Endothelial cell of umbilical vein (primary cell): ENCODE measurements around the gene RIMKLB. TPM values are rescaled to one million over a fixed set of nuclear protein-coding genes. Genes with fewer than 3 reads are reported as not detected.

Source experiments
- BruUV-seq: library from RNA; stranded (reverse); fragments of 400-500 nt; replicated peaks from 2 replicates; lab custom pipeline; 2021; lab: Mats Ljungman, UMichigan
- CTCF ChIA-PET: fragments of 300-600, 350-600 bp; sonication (Branson Sonifier 250); formaldehyde crosslinking; loops from one replicate; lab custom pipeline; 2021; ENCODE audit warnings: antibody characterized with exemption, inconsistent platforms; lab: Charles Lee
- POLR2A ChIA-PET: fragments of 300-600, 350-600 bp; sonication (Branson Sonifier 250); formaldehyde crosslinking; loops from one replicate; lab custom pipeline; 2021; ENCODE audit warnings: antibody characterized with exemption, inconsistent platforms; lab: Charles Lee
- DNase-seq: peaks from one replicate; pipeline ENCODE4 v3.0.0-alpha.2; 2011; ENCODE audit warnings: low read depth, low spot score
- FAIRE-seq: peaks from 2 replicates; lab custom pipeline; 2011; peaks lifted over from hg19 to GRCh38; lab: Jason Lieb, UNC
- H2AFZ ChIP-seq: 2 replicates; pipeline ENCODE4 v1.6.0; 2012; ENCODE audit warnings: low read depth, low read length, control low read depth, inconsistent platforms
- H3K27ac ChIP-seq: 2 replicates; pipeline ENCODE4 v1.5.1; 2011; ENCODE audit warnings: low read depth, mild to moderate bottlenecking, control low read depth, low read length, moderate library complexity; ENCODE audit not compliant: insufficient read depth
- H3K27me3 ChIP-seq, 2 experiments: 2 replicates each; pipeline versions ENCODE4 v1.6.0 to v1.6.1; 2011; ENCODE audit warnings: low read length in 2 of 2, mixed read lengths in 1 of 2; ENCODE audit not compliant: control insufficient read depth in 2 of 2, insufficient read depth in 2 of 2
- H3K36me3 ChIP-seq, 2 experiments: 2 replicates in 1 of 2; 3 replicates in 1 of 2; pipeline ENCODE4 v1.5.1; 2011; ENCODE audit warnings: low read length in 2 of 2, mild to moderate bottlenecking in 1 of 2, moderate library complexity in 1 of 2; ENCODE audit not compliant: control insufficient read depth in 2 of 2, insufficient read depth in 2 of 2; ENCODE audit errors: extremely low read depth in 1 of 2
- H3K4me1 ChIP-seq: 3 replicates; pipeline ENCODE4 v1.5.1; 2011; ENCODE audit warnings: mild to moderate bottlenecking, low read length; ENCODE audit not compliant: control insufficient read depth, insufficient read depth; ENCODE audit errors: extremely low read depth
- H3K4me2 ChIP-seq: 2 replicates; pipeline ENCODE4 v1.6.1; 2011; ENCODE audit warnings: low read length, control low read depth, mixed read lengths; ENCODE audit not compliant: insufficient read depth
- H3K4me3 ChIP-seq, 3 experiments: fragments of 200-600 bp in 1 of 3; sonication (generic), shearing (Covaris generic) in 1 of 3; replicated peaks in 1 of 3; 2 replicates each; pipeline ENCODE4 v1.5.1; 2011 to 2016; ENCODE audit warnings: control low read depth in 3 of 3, low read length in 3 of 3, mild to moderate bottlenecking in 2 of 3, inconsistent platforms in 1 of 3, low read depth in 1 of 3, moderate library complexity in 1 of 3; ENCODE audit not compliant: insufficient read depth in 1 of 3
- H3K79me2 ChIP-seq: 2 replicates; pipeline ENCODE4 v1.6.0; 2012; ENCODE audit warnings: low read length, inconsistent platforms; ENCODE audit not compliant: control insufficient read depth, insufficient read depth
- H3K9ac ChIP-seq: replicated peaks from 2 replicates; pipeline ENCODE3; 2011; ENCODE audit warnings: low read length, control low read depth; ENCODE audit not compliant: insufficient read depth; ENCODE audit errors: extremely low read depth
- H3K9me1 ChIP-seq: replicated peaks from 3 replicates; pipeline ENCODE4 v1.6.0; 2011; ENCODE audit warnings: mild to moderate bottlenecking, low read length; ENCODE audit not compliant: control insufficient read depth, insufficient read depth; ENCODE audit errors: extremely low read depth
- H3K9me3 ChIP-seq: replicated peaks from 2 replicates; pipeline ENCODE4 v1.5.1; 2012; ENCODE audit warnings: low read length, inconsistent platforms; ENCODE audit not compliant: control insufficient read depth, insufficient read depth
- H4K20me1 ChIP-seq: replicated peaks from 2 replicates; pipeline ENCODE3; 2011; ENCODE audit warnings: mild to moderate bottlenecking, low read length; ENCODE audit not compliant: control insufficient read depth, insufficient read depth; ENCODE audit errors: extremely low read depth
- EZH2 ChIP-seq: IDR thresholded peaks from 2 replicates; pipeline ENCODE4 v1.6.1; 2012; ENCODE audit warnings: borderline replicate concordance, low read depth, mild to moderate bottlenecking, moderate library complexity, low read length, inconsistent platforms; ENCODE audit not compliant: severe bottlenecking
- FOS ChIP-seq: IDR thresholded peaks from 2 replicates; pipeline ENCODE4 v1.6.1; 2011; ENCODE audit warnings: mild to moderate bottlenecking, low read length, moderate library complexity, borderline replicate concordance; ENCODE audit not compliant: insufficient read depth
- GATA2 ChIP-seq: IDR thresholded peaks from 2 replicates; pipeline ENCODE4 v1.7.0; 2011; ENCODE audit warnings: low read depth, mild to moderate bottlenecking, moderate library complexity, mixed read lengths, low read length; ENCODE audit not compliant: insufficient read length, insufficient read depth
- JUN ChIP-seq: IDR thresholded peaks from 2 replicates; pipeline ENCODE4 v1.6.1; 2011; ENCODE audit warnings: borderline replicate concordance, low read depth; ENCODE audit not compliant: insufficient read length, insufficient read depth
- MYC ChIP-seq: IDR thresholded peaks from one replicate; pipeline ENCODE4 v1.6.1; 2011; ENCODE audit warnings: mild to moderate bottlenecking, low read depth, low read length
- POLR2A ChIP-seq: IDR thresholded peaks from 2 replicates; pipeline ENCODE4 v1.6.1; 2012; ENCODE audit warnings: low read depth, mild to moderate bottlenecking, control low read depth, low read length
- POLR2AphosphoS5 ChIP-seq: IDR thresholded peaks from 2 replicates; pipeline ENCODE4 v1.6.1; 2012; ENCODE audit warnings: low read depth, mild to moderate bottlenecking, control low read depth, low read length, moderate library complexity; ENCODE audit not compliant: insufficient read depth
- dilution Hi-C: fragments of 300-500 bp; cut with MboI; formaldehyde crosslinking; loops from one replicate; pipeline ENCODE4 v1.15.0; 2019; ENCODE audit warnings: low sequenced_read_pairs; ENCODE audit not compliant: extremely low pct_ligation_motif_present
- intact Hi-C: fragments of 100-400 bp; cut with micrococcal nuclease; formaldehyde crosslinking; loops from one replicate; pipeline ENCODE4 v1.10.0; 2022
- polyA plus RNA-seq, 4 experiments: library from polyadenylated mRNA; depleted of rRNA in 3 of 4; stranded (reverse) in 3 of 4; unstranded in 1 of 4; fragments of >200 nt; gene quantifications; 2 replicates each; pipeline versions ENCODE4 v1.2.1 to v1.2.3, GENCODE V29; 2011 to 2012; ENCODE audit warnings: missing spikeins in 1 of 4
- total RNA-seq: library from RNA; stranded (reverse); gene quantifications from 2 replicates; pipeline ENCODE4 v1.2.3, GENCODE V29; 2021
- TF ChIP-seq, protein P1 (sequence below): IDR thresholded peaks from 2 replicates; pipeline ENCODE4 v1.6.1; 2011; ENCODE audit not compliant: insufficient read depth, insufficient read length
- TF ChIP-seq, protein P2 (sequence below), 2 donors: IDR thresholded peaks; 1 replicate in 1 of 2; 2 replicates in 1 of 2; pipeline ENCODE4 v1.5.1; 2011; ENCODE audit warnings: low read length in 2 of 2, mild to moderate bottlenecking in 2 of 2, moderate library complexity in 2 of 2, control low read depth in 1 of 2, inconsistent platforms in 1 of 2, low read depth in 1 of 2; ENCODE audit not compliant: insufficient read depth in 1 of 2; ENCODE audit errors: extremely low read depth in 1 of 2

Gene RIMKLB
- total and polyA plus RNA-seq, 2 donors (not counting 3 experiments of a cell fraction or from before 2014, with no cell fraction given): 35.5 to 64.3 TPM

DNA sequence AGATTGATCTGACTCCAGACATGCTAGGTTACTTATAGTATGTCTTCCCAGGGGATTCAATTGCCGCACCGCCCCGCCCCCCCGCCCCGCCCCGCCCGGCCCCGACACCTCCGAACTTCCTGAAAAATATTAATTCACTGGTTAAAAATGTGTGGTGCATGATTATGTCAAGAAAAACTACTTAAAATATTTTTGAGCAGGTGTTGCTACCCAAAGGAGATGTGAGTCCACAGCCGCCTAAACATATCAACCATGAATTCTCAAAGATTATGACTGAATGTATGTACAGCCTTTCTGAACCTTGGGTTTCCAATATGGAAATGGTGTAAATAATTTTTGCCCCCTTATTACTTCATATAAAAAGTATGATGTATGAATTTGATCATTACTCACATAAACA lies 2.7 kb upstream of the RIMKLB start:
- Histone ChIP-seq H3K36me3 (no peaks in the 10 kb centered on the region), H4K20me1 (peaks cover 3% of the 10 kb centered on the region), H3K9me3 (no peaks in the 10 kb centered on the region), H3K27me3 (no peaks in the 10 kb centered on the region), H3K4me3 (no peak overlapping the region), H3K4me2 (no peak overlapping the region), H3K9ac (no peak overlapping the region), H3K79me2 (peaks cover 15% of the 10 kb centered on the region), H3K9me1 (no peaks in the 10 kb centered on the region), H3K27ac (no peak overlapping the region), H3K4me1 (peaks cover 38% of the 10 kb centered on the region), H2AFZ (no peak overlapping the region)
- TF ChIP-seq POLR2AphosphoS5: no peak
- no peak for TF ChIP-seq EZH2
- TF ChIP-seq, protein P1, sequence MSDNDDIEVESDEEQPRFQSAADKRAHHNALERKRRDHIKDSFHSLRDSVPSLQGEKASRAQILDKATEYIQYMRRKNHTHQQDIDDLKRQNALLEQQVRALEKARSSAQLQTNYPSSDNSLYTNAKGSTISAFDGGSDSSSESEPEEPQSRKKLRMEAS: no peak
- no peak for TF ChIP-seq POLR2A
- no peak for TF ChIP-seq FOS
- no peak for TF ChIP-seq JUN
- TF ChIP-seq MYC: no peak
- no peak for TF ChIP-seq GATA2
- TF ChIP-seq, protein P2, sequence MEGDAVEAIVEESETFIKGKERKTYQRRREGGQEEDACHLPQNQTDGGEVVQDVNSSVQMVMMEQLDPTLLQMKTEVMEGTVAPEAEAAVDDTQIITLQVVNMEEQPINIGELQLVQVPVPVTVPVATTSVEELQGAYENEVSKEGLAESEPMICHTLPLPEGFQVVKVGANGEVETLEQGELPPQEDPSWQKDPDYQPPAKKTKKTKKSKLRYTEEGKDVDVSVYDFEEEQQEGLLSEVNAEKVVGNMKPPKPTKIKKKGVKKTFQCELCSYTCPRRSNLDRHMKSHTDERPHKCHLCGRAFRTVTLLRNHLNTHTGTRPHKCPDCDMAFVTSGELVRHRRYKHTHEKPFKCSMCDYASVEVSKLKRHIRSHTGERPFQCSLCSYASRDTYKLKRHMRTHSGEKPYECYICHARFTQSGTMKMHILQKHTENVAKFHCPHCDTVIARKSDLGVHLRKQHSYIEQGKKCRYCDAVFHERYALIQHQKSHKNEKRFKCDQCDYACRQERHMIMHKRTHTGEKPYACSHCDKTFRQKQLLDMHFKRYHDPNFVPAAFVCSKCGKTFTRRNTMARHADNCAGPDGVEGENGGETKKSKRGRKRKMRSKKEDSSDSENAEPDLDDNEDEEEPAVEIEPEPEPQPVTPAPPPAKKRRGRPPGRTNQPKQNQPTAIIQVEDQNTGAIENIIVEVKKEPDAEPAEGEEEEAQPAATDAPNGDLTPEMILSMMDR (IDR thresholded peaks at IDR 0.05; ENCODE audit: extremely low read depth in 1 of 2, insufficient read depth in 1 of 2, low read depth in 1 of 2, low read length in 2 of 2): no peak
- no peak for FAIRE-seq
- intact Hi-C loops (loop anchor here (10.0 kb wide), 1 partner anchor 450 kb away; no protein-coding TSS in a partner anchor), dilution Hi-C loops (no loop called here)
- no peak for DNase-seq
- ChIA-PET CTCF (no interaction called here), POLR2A (no interaction called here)
- BruUV-seq: no TSS peak
